ENCODE results near the gene ACAA1. TPM values are rescaled to one million over a fixed set of nuclear protein-coding genes. Genes with fewer than 3 reads are reported as not detected.

Gene ACAA1
- total RNA-seq, 1 experiment from 2014 or later: 49.0 TPM

DNA sequence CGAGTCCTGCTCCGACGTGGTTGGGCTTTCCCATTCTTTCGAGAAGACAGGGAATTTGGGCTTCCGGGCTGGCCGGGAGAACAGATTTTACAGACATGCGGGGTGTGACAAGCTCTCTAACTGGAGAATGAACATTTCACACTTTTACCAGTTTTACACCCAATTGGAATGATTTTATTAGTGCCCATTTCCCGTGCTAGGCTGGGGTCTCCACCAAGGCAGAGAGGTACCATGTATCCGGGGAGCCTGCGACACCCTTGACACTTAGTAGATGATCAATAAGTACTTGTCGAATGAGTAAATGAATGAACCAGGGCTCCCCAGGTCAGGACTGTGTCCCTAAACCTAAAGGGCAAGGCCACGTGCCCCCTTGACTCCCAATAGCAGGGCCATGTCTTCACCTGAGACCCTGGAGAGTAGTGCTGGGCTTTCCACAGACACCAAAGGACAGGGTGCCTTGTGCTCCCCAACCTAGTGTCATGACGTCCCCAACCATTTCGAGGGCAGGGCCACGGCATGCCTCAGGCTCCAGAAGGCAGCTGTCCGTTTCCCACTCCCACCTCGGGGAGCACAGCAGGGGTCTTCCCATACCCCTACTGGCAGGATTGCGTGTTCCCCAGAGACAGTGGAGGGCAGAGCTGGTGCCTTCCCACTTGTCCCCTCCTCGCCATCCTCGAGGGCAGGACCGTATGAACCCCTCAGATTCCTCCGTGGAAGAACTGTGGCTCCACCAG is 855 bp upstream of the ACAA1 start:
- no peak for TF ChIP-seq ZNF274 (IDR thresholded peaks at IDR 0.05; ENCODE audit: low read depth, low read length)
- TF ChIP-seq, protein P1, sequence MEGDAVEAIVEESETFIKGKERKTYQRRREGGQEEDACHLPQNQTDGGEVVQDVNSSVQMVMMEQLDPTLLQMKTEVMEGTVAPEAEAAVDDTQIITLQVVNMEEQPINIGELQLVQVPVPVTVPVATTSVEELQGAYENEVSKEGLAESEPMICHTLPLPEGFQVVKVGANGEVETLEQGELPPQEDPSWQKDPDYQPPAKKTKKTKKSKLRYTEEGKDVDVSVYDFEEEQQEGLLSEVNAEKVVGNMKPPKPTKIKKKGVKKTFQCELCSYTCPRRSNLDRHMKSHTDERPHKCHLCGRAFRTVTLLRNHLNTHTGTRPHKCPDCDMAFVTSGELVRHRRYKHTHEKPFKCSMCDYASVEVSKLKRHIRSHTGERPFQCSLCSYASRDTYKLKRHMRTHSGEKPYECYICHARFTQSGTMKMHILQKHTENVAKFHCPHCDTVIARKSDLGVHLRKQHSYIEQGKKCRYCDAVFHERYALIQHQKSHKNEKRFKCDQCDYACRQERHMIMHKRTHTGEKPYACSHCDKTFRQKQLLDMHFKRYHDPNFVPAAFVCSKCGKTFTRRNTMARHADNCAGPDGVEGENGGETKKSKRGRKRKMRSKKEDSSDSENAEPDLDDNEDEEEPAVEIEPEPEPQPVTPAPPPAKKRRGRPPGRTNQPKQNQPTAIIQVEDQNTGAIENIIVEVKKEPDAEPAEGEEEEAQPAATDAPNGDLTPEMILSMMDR (IDR thresholded peaks at IDR 0.05 in 2 of 3, conservative IDR thresholded peaks at IDR 0.05 in 1 of 3; ENCODE audit: borderline replicate concordance in 1 of 3, insufficient read depth in 1 of 3, low read depth in 2 of 3, low read length in 2 of 3): peak in 2 of 3 experiments; percentile 30 to 35; a peak in 3 of 6 replicates
- DNase-seq (ENCODE audit: low read depth, low spot score): no peak
- BruUV-seq (replicated peaks): TSS peak; percentile 88
- Histone ChIP-seq H3K9ac (ENCODE audit: low read length) (peak overlapping the region; percentile 65), H4K20me1 (ENCODE audit: insufficient read depth) (no peaks in the 10 kb centered on the region), H3K9me3 (ENCODE audit: control insufficient read depth in 1 of 2, insufficient read depth in 1 of 2, low read depth in 1 of 2, low read length in 2 of 2) (no peaks in the 10 kb centered on the region), H3K27me3 (ENCODE audit: insufficient read depth, low read length) (no peaks in the 10 kb centered on the region), H3K4me3 (replicated peaks in 1 of 2; ENCODE audit: low read depth in 1 of 2, low read length in 2 of 2) (peak overlapping the region; percentile 87 to 91), H3K36me3 (ENCODE audit: control insufficient read depth in 1 of 2, insufficient read depth in 2 of 2, low read length in 2 of 2) (peaks cover 0 to 4% of the 10 kb centered on the region in 2 experiments; a peak in 1 of 4 replicates), H3K79me2 (ENCODE audit: insufficient read depth, low read length) (peaks cover 12% of the 10 kb centered on the region), H3K4me2 (ENCODE audit: low read length) (peak overlapping the region; percentile 91), H3K27ac (ENCODE audit: low read depth, low read length) (peak overlapping the region; percentile 67), H3K9me2 (ENCODE audit: insufficient read depth) (no peaks in the 10 kb centered on the region), H3K4me1 (ENCODE audit: control insufficient read depth in 1 of 2, insufficient read depth in 2 of 2, low read length in 2 of 2) (peaks cover 32 to 70% of the 10 kb centered on the region in 2 experiments), H2AFZ (ENCODE audit: low read depth, low read length, poor library complexity, severe bottlenecking) (peak overlapping the region; percentile 91)
- POLR2A ChIA-PET: interaction anchor here (0.8 to 1.4 kb wide), 5 partner anchors 10 to 27 kb away, joined by 3 to 19 read pairs (median 5); partner anchors contain the start of gene OXSR1
- ATAC-seq: no peak
- CTCF ChIA-PET: interaction anchor here (1.0 to 1.6 kb wide), 3 partner anchors 21 to 27 kb away, joined by 4 to 6 read pairs (median 6); partner anchors contain the start of gene OXSR1
- RAD21 ChIA-PET (ENCODE audit: low non-redundant PET in 1 of 2, low total read pairs in 2 of 2, uncharacterized antibody in 2 of 2, unreplicated experiment in 2 of 2): interaction anchor here in 1 of 2 experiments (1.1 kb wide), 1 partner anchor 27 kb away, joined by 3 read pairs; the partner anchor contains the start of gene OXSR1
- intact Hi-C loops (cut with micrococcal nuclease): loop anchor here (2.0 to 10.0 kb wide), 2 partner anchors 27 to 317 kb away; partner anchors contain the start of genes ACVR2B and OXSR1

DNA sequence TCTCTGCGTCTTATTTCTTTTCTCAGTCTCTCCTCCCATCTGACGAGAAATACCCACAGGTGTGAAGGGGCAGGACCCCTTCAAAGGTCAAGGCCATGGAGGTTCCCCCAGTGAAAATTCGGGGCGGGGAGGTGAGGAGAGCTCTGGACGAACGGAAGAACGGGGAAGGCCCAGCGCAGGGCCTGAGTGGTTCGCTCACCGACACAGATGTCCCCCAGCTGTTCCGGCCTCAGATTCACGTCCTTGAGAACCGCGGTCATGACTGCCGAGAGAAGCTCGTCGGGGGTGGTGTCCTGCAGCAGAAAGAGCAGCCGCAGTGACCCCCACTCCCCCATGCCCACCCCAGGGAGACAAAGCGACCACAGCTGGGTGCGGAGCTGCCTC is 542 bp downstream of the ACAA1 start:
- Histone ChIP-seq H3K36me3 (ENCODE audit: control insufficient read depth in 1 of 2, insufficient read depth in 2 of 2, low read length in 2 of 2) (peaks cover 0 to 2% of the 10 kb centered on the region in 2 experiments; a peak in 2 of 4 replicates), H3K4me1 (ENCODE audit: control insufficient read depth in 1 of 2, insufficient read depth in 2 of 2, low read length in 2 of 2) (peaks cover 31 to 64% of the 10 kb centered on the region in 2 experiments), H3K27ac (ENCODE audit: low read depth, low read length) (peak overlapping the region; percentile 75), H3K4me3 (replicated peaks in 1 of 2; ENCODE audit: low read depth in 1 of 2, low read length in 2 of 2) (peak overlapping the region; percentile 87 to 91), H4K20me1 (ENCODE audit: insufficient read depth) (no peaks in the 10 kb centered on the region), H3K4me2 (ENCODE audit: low read length) (peak overlapping the region; percentile 87), H3K27me3 (ENCODE audit: insufficient read depth, low read length) (no peaks in the 10 kb centered on the region), H3K9me2 (ENCODE audit: insufficient read depth) (no peaks in the 10 kb centered on the region), H3K79me2 (ENCODE audit: insufficient read depth, low read length) (peaks cover 12% of the 10 kb centered on the region), H3K9ac (ENCODE audit: low read length) (peak overlapping the region; percentile 76), H2AFZ (ENCODE audit: low read depth, low read length, poor library complexity, severe bottlenecking) (no peak overlapping the region), H3K9me3 (ENCODE audit: control insufficient read depth in 1 of 2, insufficient read depth in 1 of 2, low read depth in 1 of 2, low read length in 2 of 2) (no peaks in the 10 kb centered on the region)
- ATAC-seq (no peak), DNase-seq (ENCODE audit: low read depth, low spot score) (no peak)
- CTCF ChIA-PET: interaction anchor here (0.7 to 1.6 kb wide), 6 partner anchors 19 to 360 kb away, joined by 3 to 6 read pairs (median 4); partner anchors contain the start of genes OXSR1 and XYLB
- intact Hi-C loops (cut with micrococcal nuclease): loop anchor here (2.0 to 10.0 kb wide), 2 partner anchors 28 to 318 kb away; partner anchors contain the start of genes ACVR2B and OXSR1
- POLR2A ChIA-PET: interaction anchor here (0.9 to 1.0 kb wide), 5 partner anchors 8 to 210 kb away, joined by 3 to 5 read pairs (median 3); partner anchors contain the start of gene XYLB
- no peak for TF ChIP-seq FOSL1 (IDR thresholded peaks at IDR 0.05; ENCODE audit: low read depth)
- TF ChIP-seq, protein P1 (IDR thresholded peaks at IDR 0.05 in 2 of 3, conservative IDR thresholded peaks at IDR 0.05 in 1 of 3; ENCODE audit: borderline replicate concordance in 1 of 3, insufficient read depth in 1 of 3, low read depth in 2 of 3, low read length in 2 of 3): no peak
- BruUV-seq (replicated peaks): no TSS peak
- RAD21 ChIA-PET (ENCODE audit: low non-redundant PET in 1 of 2, low total read pairs in 2 of 2, uncharacterized antibody in 2 of 2, unreplicated experiment in 2 of 2): interaction anchor here in 1 of 2 experiments (1.1 kb wide), 1 partner anchor 29 kb away, joined by 3 read pairs; the partner anchor contains the start of gene OXSR1
